ENCODE data around the gene LIN54. TPM values are rescaled to one million over a fixed set of nuclear protein-coding genes. Genes with fewer than 3 reads are reported as not detected.

LIN54 gene
- polyA plus RNA-seq (2011; rRNA removed), result 12.0 and 12.7 TPM in 2 replicates
- polyA plus RNA-seq (2012; cell fraction: cytosol; rRNA removed), result 4.5 and 5.7 TPM in 2 replicates
- 2.3 and 2.4 TPM in 2 replicates for polyA plus RNA-seq (2012; cell fraction: nucleus; rRNA removed)
- 6.7 to 6.9 TPM (median 6.8 TPM) in 3 replicates for polyA plus RNA-seq (2017; fragmentation: RNase III; extraction: RNeasy Plus Mini Kit Qiagen cat#74134 plus additional on column Dnase treatment)
- polyA minus RNA-seq (2011; rRNA and poly(A)+ RNA removed), result 22.4 and 24.1 TPM in 2 replicates

GRCh38 chr4:83010522-83011318 lies at the start of gene LIN54:
Gene LIN54, minus strand, starts transcription at chr4:83010823. Its CDS starts 25,979 bp downstream, at chr4:82984844.
- FAIRE-seq, result no peak
- Histone ChIP-seq H3K4me3 (peak within 1 kb of the TSS; percentile 80), H3K9me3 (no peaks in the 10 kb centered on the region), H3K4me2 (peak within 1 kb of the TSS; percentile 79), H3K27ac (peak within 1 kb of the TSS; percentile 90 to 96), H3K4me1 (peaks cover 23% of the 10 kb centered on the region)
- peak; percentile 64 to 70 for ATAC-seq
- TF ChIP-seq RFX5 (IDR thresholded peaks at IDR 0.05) (no peak), SREBF2 (IDR thresholded peaks at IDR 0.05) (no peak), HES2 (IDR thresholded peaks at IDR 0.05) (no peak), EP300 (IDR thresholded peaks at IDR 0.05) (no peak), JUN (IDR thresholded peaks at IDR 0.05) (peak in 1 of 2 experiments; percentile 41; a peak in 1 of 5 replicates), HOXA7 (CRISPR knock-in tag; IDR thresholded peaks at IDR 0.05) (no peak), TFCP2L1 (CRISPR knock-in tag; IDR thresholded peaks at IDR 0.05) (no peak), NR3C1 (IDR thresholded peaks at IDR 0.05) (no peak), KDM5A (IDR thresholded peaks at IDR 0.05) (peak; percentile 52; the same call in 1 of the 2 replicates), RCOR1 (IDR thresholded peaks at IDR 0.05; ENCODE audit: low read depth, low read length) (no peak), HMGXB4 (CRISPR knock-in tag; IDR thresholded peaks at IDR 0.05; ENCODE audit: borderline replicate concordance) (no peak), POLR2AphosphoS2 (conservative IDR thresholded peaks at IDR 0.05; ENCODE audit: low read length) (no peak), SMC3 (IDR thresholded peaks at IDR 0.05) (no peak), CEBPB (IDR thresholded peaks at IDR 0.05) (0 out of 4 replicates have a peak, but pooled peaks of 1 of the 2 experiments have one; percentile 7), CBX2 (IDR thresholded peaks at IDR 0.05; ENCODE audit: borderline replicate concordance, low read depth) (no peak), NFE2L2 (conservative IDR thresholded peaks at IDR 0.05; ENCODE audit: low read length) (no peak), FOSB (CRISPR knock-in tag; IDR thresholded peaks at IDR 0.05) (no peak)
- TF ChIP-seq, protein P1, sequence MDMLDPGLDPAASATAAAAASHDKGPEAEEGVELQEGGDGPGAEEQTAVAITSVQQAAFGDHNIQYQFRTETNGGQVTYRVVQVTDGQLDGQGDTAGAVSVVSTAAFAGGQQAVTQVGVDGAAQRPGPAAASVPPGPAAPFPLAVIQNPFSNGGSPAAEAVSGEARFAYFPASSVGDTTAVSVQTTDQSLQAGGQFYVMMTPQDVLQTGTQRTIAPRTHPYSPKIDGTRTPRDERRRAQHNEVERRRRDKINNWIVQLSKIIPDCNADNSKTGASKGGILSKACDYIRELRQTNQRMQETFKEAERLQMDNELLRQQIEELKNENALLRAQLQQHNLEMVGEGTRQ (IDR thresholded peaks at IDR 0.05), result no peak
- TF ChIP-seq, protein P2, sequence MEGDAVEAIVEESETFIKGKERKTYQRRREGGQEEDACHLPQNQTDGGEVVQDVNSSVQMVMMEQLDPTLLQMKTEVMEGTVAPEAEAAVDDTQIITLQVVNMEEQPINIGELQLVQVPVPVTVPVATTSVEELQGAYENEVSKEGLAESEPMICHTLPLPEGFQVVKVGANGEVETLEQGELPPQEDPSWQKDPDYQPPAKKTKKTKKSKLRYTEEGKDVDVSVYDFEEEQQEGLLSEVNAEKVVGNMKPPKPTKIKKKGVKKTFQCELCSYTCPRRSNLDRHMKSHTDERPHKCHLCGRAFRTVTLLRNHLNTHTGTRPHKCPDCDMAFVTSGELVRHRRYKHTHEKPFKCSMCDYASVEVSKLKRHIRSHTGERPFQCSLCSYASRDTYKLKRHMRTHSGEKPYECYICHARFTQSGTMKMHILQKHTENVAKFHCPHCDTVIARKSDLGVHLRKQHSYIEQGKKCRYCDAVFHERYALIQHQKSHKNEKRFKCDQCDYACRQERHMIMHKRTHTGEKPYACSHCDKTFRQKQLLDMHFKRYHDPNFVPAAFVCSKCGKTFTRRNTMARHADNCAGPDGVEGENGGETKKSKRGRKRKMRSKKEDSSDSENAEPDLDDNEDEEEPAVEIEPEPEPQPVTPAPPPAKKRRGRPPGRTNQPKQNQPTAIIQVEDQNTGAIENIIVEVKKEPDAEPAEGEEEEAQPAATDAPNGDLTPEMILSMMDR (IDR thresholded peaks at IDR 0.05), result no peak
- TF ChIP-seq, protein P3, sequence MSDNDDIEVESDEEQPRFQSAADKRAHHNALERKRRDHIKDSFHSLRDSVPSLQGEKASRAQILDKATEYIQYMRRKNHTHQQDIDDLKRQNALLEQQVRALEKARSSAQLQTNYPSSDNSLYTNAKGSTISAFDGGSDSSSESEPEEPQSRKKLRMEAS (IDR thresholded peaks at IDR 0.05), result peak; percentile 26; the same call in 1 of the 2 replicates
- TF ChIP-seq, protein P4, sequence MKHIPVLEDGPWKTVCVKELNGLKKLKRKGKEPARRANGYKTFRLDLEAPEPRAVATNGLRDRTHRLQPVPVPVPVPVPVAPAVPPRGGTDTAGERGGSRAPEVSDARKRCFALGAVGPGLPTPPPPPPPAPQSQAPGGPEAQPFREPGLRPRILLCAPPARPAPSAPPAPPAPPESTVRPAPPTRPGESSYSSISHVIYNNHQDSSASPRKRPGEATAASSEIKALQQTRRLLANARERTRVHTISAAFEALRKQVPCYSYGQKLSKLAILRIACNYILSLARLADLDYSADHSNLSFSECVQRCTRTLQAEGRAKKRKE (CRISPR knock-in tag; IDR thresholded peaks at IDR 0.05; ENCODE audit: low read depth), result no peak
- 1% methylated on average over 39 of the region's 54 CpGs for WGBS (ENCODE audit: missing lambda C conversion rate)
- ChIA-PET POLR2A (interaction anchor here (1.0 to 3.4 kb wide), 3 partner anchors 24 to 581 kb away, joined by 3 to 40 read pairs (median 6); partner anchors contain the start of genes COPS4 and THAP9), CTCF (interaction anchor here (1.4 to 1.8 kb wide), 2 partner anchors 9 to 111 kb away, joined by 4 read pairs; no protein-coding TSS in a partner anchor)
- peak; percentile 61 to 75 for DNase-seq (ENCODE audit: low read depth in 1 of 2, low spot score in 1 of 2)
